Measurements from ENCODE around the gene DUSP19.

The DUSP19 gene

GRCh38 chr2:183124957-183125255 lies 46.4 kb downstream of the DUSP19 start:
- no peak for DNase-seq (ENCODE audit: low read depth, low spot score)
- in situ Hi-C loops (cut with HindIII; ENCODE audit: low sequenced_read_pairs): no loop called here
- TF ChIP-seq, protein P1, sequence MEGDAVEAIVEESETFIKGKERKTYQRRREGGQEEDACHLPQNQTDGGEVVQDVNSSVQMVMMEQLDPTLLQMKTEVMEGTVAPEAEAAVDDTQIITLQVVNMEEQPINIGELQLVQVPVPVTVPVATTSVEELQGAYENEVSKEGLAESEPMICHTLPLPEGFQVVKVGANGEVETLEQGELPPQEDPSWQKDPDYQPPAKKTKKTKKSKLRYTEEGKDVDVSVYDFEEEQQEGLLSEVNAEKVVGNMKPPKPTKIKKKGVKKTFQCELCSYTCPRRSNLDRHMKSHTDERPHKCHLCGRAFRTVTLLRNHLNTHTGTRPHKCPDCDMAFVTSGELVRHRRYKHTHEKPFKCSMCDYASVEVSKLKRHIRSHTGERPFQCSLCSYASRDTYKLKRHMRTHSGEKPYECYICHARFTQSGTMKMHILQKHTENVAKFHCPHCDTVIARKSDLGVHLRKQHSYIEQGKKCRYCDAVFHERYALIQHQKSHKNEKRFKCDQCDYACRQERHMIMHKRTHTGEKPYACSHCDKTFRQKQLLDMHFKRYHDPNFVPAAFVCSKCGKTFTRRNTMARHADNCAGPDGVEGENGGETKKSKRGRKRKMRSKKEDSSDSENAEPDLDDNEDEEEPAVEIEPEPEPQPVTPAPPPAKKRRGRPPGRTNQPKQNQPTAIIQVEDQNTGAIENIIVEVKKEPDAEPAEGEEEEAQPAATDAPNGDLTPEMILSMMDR (IDR thresholded peaks at IDR 0.05; ENCODE audit: low read depth, low read length): no peak
- H3K4me3 ChIP-seq (ENCODE audit: low read depth, low read length): peak overlapping the region; percentile 93

DNA sequence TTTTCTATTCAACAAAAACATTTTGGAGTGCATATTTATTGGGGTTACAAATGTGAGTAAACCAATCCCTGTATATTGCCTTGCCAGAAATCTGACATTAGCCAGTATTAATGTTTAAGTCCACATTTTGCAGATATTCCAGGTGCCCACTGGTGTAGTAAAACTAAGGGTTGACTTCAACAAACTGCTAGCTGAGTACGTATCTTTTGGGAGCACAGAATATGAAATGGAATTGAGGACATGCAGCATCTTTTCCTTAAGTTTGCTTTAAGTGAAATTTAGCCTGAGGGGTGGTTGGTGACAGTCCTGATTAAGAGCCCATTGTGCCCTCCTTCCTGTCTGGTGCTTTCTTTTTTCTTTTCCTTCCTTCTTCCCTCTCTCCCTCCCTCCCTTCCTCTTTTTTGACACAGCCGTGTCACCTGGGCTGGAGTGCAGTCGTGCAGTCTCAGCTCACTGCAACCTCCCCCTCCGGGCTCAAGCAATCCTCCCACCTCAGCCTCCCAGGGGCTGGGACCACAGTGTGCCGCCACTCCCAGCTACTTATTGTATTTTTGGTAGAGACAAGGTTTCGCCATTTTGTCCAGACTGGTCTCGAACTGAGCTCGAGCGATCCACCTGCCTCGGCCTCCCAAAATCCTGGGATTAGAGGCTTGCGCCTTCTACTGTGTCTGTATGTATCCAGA lies 47.3 kb downstream of the DUSP19 start:
- in situ Hi-C loops (cut with HindIII; ENCODE audit: low sequenced_read_pairs): no loop called here
- no peak for DNase-seq (ENCODE audit: low read depth, low spot score)
- H3K4me3 ChIP-seq (ENCODE audit: low read depth, low read length): no peak overlapping the region
- TF ChIP-seq, protein P1 (IDR thresholded peaks at IDR 0.05; ENCODE audit: low read depth, low read length): no peak

DNA sequence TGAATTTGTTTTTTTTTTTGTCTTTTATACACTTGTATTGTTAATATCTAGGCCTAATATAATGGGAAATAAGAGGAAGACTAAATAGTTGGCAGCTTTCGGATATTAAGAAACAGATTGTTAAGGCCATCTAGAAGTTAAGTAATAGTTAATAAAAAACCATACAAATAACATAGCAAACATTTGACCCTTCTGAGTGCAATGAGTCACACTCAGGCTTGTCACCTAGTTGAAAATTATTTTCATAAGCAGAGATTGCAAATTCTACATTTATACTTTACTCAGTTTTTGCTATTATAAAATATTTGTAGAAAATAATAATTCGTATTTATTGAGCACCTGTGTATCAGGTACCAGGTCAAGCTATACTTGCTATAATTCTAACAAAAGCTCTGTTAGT lies 48.1 kb downstream of the DUSP19 start:
- in situ Hi-C loops (cut with HindIII; ENCODE audit: low sequenced_read_pairs): no loop called here
- H3K4me3 ChIP-seq (ENCODE audit: low read depth, low read length): no peak overlapping the region
- no peak for DNase-seq (ENCODE audit: low read depth, low spot score)

DNA sequence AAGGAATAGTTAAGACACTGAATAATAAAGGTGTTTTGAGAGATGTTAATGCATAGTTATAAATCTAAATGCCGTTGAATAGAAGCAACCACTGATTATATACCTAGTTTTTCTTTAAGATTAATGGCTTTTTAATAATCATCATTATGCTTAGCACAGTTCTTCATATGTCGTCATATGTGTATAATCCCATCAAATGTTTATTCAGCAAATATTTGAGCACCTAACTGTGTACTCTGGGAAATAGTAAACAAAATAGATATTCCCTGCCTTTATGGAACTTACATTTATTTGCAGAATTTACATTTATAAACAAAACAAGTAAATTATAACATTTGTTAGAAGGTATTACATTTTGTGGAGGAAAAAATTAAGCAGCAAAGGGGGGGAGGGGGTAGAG lies 55.5 kb downstream of the DUSP19 start:
- in situ Hi-C loops (cut with HindIII; ENCODE audit: low sequenced_read_pairs): no loop called here
- H3K4me3 ChIP-seq (ENCODE audit: low read depth, low read length): no peak overlapping the region
- TF ChIP-seq, protein P1 (IDR thresholded peaks at IDR 0.05; ENCODE audit: low read depth, low read length): no peak
- DNase-seq (ENCODE audit: low read depth, low spot score): no peak

More for the DNA sequence above, 48.1 kb downstream of the DUSP19 start:
- TF ChIP-seq, protein P1 (IDR thresholded peaks at IDR 0.05; ENCODE audit: low read depth, low read length): no peak

GRCh38 chr2:183148955-183149354 lies 70.4 kb downstream of the DUSP19 start:
- TF ChIP-seq, protein P1 (IDR thresholded peaks at IDR 0.05; ENCODE audit: low read depth, low read length): no peak
- in situ Hi-C loops (cut with HindIII; ENCODE audit: low sequenced_read_pairs): no loop called here
- H3K4me3 ChIP-seq (ENCODE audit: low read depth, low read length): no peak overlapping the region
- peak; percentile 13 for DNase-seq (ENCODE audit: low read depth, low spot score)

- TF ChIP-seq, protein P1 (IDR thresholded peaks at IDR 0.05; ENCODE audit: low read depth, low read length): no peak
- H3K4me3 ChIP-seq (ENCODE audit: low read depth, low read length): no peak overlapping the region
- DNase-seq (ENCODE audit: low read depth, low spot score): peak; percentile 72
- in situ Hi-C loops (cut with HindIII; ENCODE audit: low sequenced_read_pairs): no loop called here
Observed at GRCh38 chr2:183149489-183149888, 70.9 kb downstream of the DUSP19 start.

All from astrocyte of the spinal cord (primary cell).